Measurements from ENCODE around the gene CLDN4.
A peak's percentile ranks its signal among the peaks of the same experiment; 100 is the strongest.
"Not testable (repeated sequence)": the region's sequence is repeated elsewhere in the genome, so short reads cannot be mapped to it uniquely, and the experiment has no call there.

CLDN4 gene

GRCh38 chr7:73830681-73831583 lies at the start of gene CLDN4:
TSS of gene CLDN4 (plus strand) at chr7:73830996. CDS start at chr7:73831202, 206 bp downstream.
- no peak for FAIRE-seq

GRCh38 chr7:73786588-73786987 lies 44.2 kb upstream of the CLDN4 start:
- FAIRE-seq = no peak

- not testable (repeated sequence) for FAIRE-seq
Measured at GRCh38 chr7:73787786-73788048, 43.1 kb upstream of the CLDN4 start.

GRCh38 chr7:73789051-73789450 lies 41.7 kb upstream of the CLDN4 start:
- FAIRE-seq = no peak

GRCh38 chr7:73791170-73791690 lies 39.6 kb upstream of the CLDN4 start:
- not testable (repeated sequence) for FAIRE-seq

- not testable (repeated sequence) for FAIRE-seq
Measured at GRCh38 chr7:73795188-73795587, 35.6 kb upstream of the CLDN4 start.

GRCh38 chr7:73796656-73797055 lies 34.1 kb upstream of the CLDN4 start:
- not testable (repeated sequence) for FAIRE-seq

- not testable (repeated sequence) for FAIRE-seq
Measured at GRCh38 chr7:73797176-73797575, 33.6 kb upstream of the CLDN4 start.

GRCh38 chr7:73799282-73800141 lies 31.3 kb upstream of the CLDN4 start:
- FAIRE-seq = no peak

- FAIRE-seq = peak; percentile 74
Measured at GRCh38 chr7:73801577-73801976, 29.2 kb upstream of the CLDN4 start.

- FAIRE-seq = no peak
Measured at GRCh38 chr7:73802459-73802858, 28.3 kb upstream of the CLDN4 start.

GRCh38 chr7:73809467-73809951 lies 21.3 kb upstream of the CLDN4 start:
- no peak for FAIRE-seq

GRCh38 chr7:73810998-73811360 lies 19.8 kb upstream of the CLDN4 start:
- no peak for FAIRE-seq

- FAIRE-seq = no peak
Measured at GRCh38 chr7:73811760-73812168, 19.0 kb upstream of the CLDN4 start.

- FAIRE-seq = no peak
Measured at GRCh38 chr7:73812996-73813395, 17.8 kb upstream of the CLDN4 start.

GRCh38 chr7:73815436-73815835 lies 15.4 kb upstream of the CLDN4 start:
- FAIRE-seq = no peak

GRCh38 chr7:73817121-73817520 lies 13.7 kb upstream of the CLDN4 start:
- FAIRE-seq = no peak

GRCh38 chr7:73820013-73820412 lies 10.8 kb upstream of the CLDN4 start:
- no peak for FAIRE-seq

- not testable (repeated sequence) for FAIRE-seq
Measured at GRCh38 chr7:73821597-73822285, 9.1 kb upstream of the CLDN4 start.

GRCh38 chr7:73822319-73823173 lies 8.2 kb upstream of the CLDN4 start:
- FAIRE-seq = no peak

- no peak for FAIRE-seq
Measured at GRCh38 chr7:73823257-73823656, 7.5 kb upstream of the CLDN4 start.
